OCI-LY3 (cell line): Measurements from ENCODE around the gene SPDEF.

Source experiments
- CTCF ChIP-seq: fragments of 200-600, 300-600 bp; sonication (generic); IDR thresholded peaks from 2 replicates; pipeline ENCODE4 v1.5.1; 2014; ENCODE audit warnings: antibody characterized with exemption, low read length, low read depth
- EZH2phosphoT487 ChIP-seq: fragments of 200-600 bp; shearing (Covaris generic); IDR thresholded peaks from 2 replicates; pipeline ENCODE4 v1.6.1; 2018; ENCODE audit warnings: antibody characterized with exemption, mixed run types, low read depth

- TF ChIP-seq CTCF (no peak), EZH2phosphoT487 (no peak)
These were observed 44.7 kb upstream of the SPDEF start for GRCh38 chr6:34600796-34601195.
